Fibroblast of villous mesenchyme (primary cell): ENCODE data around the gene SDC3. TPM values are rescaled to one million over a fixed set of nuclear protein-coding genes. Genes with fewer than 3 reads are reported as not detected.

Experiments used
- DNase-seq: peaks from one replicate; pipeline ENCODE4 v3.0.0-alpha.2; 2010; ENCODE audit warnings: low read depth
- H3K4me3 ChIP-seq: 2 replicates; pipeline ENCODE4 v1.5.1; 2011; ENCODE audit warnings: low read depth, mild to moderate bottlenecking, low read length
- CTCF ChIP-seq: IDR thresholded peaks from 2 replicates; pipeline ENCODE4 v1.5.1; 2012; ENCODE audit warnings: low read depth, mild to moderate bottlenecking, low read length; ENCODE audit not compliant: insufficient read depth
- total RNA-seq: library from RNA; depleted of rRNA; stranded (reverse); fragments of >200 nt; gene quantifications from 2 replicates; pipeline ENCODE4 v1.2.3, GENCODE V29; 2012

SDC3 gene
- total RNA-seq, 1 donor: 16.8 TPM

- no peak for TF ChIP-seq CTCF
- H3K4me3 ChIP-seq: no peak overlapping the region
- DNase-seq: no peak
These were observed 30.5 kb downstream of the SDC3 start for GRCh38 chr1:30878016-30878415.

GRCh38 chr1:30877205-30877912 is 31.2 kb downstream of the SDC3 start:
- DNase-seq: peak; percentile 84
- no peak for TF ChIP-seq CTCF
- no peak overlapping the region for H3K4me3 ChIP-seq

GRCh38 chr1:30876451-30877204 is 31.9 kb downstream of the SDC3 start:
- no peak for DNase-seq
- no peak overlapping the region for H3K4me3 ChIP-seq
- no peak for TF ChIP-seq CTCF

- no peak for DNase-seq
- TF ChIP-seq CTCF: no peak
- no peak overlapping the region for H3K4me3 ChIP-seq
These were observed 32.6 kb downstream of the SDC3 start for GRCh38 chr1:30875916-30876315.

- H3K4me3 ChIP-seq: no peak overlapping the region
- no peak for DNase-seq
- TF ChIP-seq CTCF: no peak
These were observed 33.4 kb downstream of the SDC3 start for GRCh38 chr1:30875197-30875596.

- no peak for TF ChIP-seq CTCF
- H3K4me3 ChIP-seq: no peak overlapping the region
- DNase-seq: no peak
These were observed 34.4 kb downstream of the SDC3 start for GRCh38 chr1:30874176-30874575.
